GM23248 (cell line): ENCODE data around the gene ADCY5.

Experiments used
- EZH2 ChIP-seq: fragments of 200-600 bp; sonication (generic); IDR thresholded peaks from 2 replicates; pipeline ENCODE4 v1.6.1; 2018; ENCODE audit warnings: antibody characterized with exemption, mild to moderate bottlenecking; ENCODE audit not compliant: insufficient read depth, poor library complexity, severe bottlenecking
- EZH2phosphoT487 ChIP-seq: fragments of 200-600 bp; sonication (generic); IDR thresholded peaks from 2 replicates; pipeline ENCODE4 v1.6.1; 2018; ENCODE audit warnings: antibody characterized with exemption, moderate library complexity, mild to moderate bottlenecking, low read depth; ENCODE audit not compliant: insufficient read depth

GRCh38 chr3:123405021-123405420, 43.9 kb downstream of the ADCY5 start:
- TF ChIP-seq EZH2 (no peak), EZH2phosphoT487 (no peak)
